ENCODE results near the gene PDE6H.

DNA sequence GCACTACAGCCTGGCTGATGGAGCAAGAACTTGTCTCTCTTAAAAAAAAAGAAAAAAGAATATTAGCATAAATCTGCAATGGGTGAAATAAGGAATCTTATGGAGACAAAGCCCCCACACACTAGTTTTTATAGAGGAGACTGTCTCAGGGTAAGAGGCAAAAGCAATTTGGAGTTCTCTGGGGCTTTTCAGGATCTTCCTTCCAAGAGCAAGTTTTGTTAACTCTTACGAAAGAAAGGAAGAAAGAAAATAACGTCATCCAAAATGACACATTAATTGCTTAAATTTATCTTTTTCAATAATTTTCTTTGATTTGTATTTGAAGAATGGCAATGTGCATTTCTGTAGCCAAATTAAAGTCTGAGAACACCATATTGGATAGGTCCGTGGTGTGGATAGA lies 3.8 kb downstream of the PDE6H start:
- no peak for TF ChIP-seq EZH2phosphoT487 (IDR thresholded peaks at IDR 0.05)
- TF ChIP-seq EZH2 (IDR thresholded peaks at IDR 0.05): no peak

Measured in neural progenitor cell (in vitro differentiated cells).